Stimulated activated CD8-positive, alpha-beta memory T cell treated with anti-CD3 and anti-CD28 coated beads, Interleukin-2, amount 100 ng/mL, for 1 hour (primary cell): ENCODE data around the gene PTPRK.

Source experiments
- DNase-seq, 2 donors: peaks; one replicate each; pipeline ENCODE4 v3.0.0-alpha.2; 2020; ENCODE audit warnings: low read depth in 2 of 2

The PTPRK gene

GRCh38 chr6:128246472-128247260 is 273.7 kb downstream of the PTPRK start:
- DNase-seq: no peak

- no peak for DNase-seq
Observed at GRCh38 chr6:128244751-128245405, 275.5 kb downstream of the PTPRK start.

GRCh38 chr6:128242765-128243403 is 277.5 kb downstream of the PTPRK start:
- DNase-seq: no peak

DNA sequence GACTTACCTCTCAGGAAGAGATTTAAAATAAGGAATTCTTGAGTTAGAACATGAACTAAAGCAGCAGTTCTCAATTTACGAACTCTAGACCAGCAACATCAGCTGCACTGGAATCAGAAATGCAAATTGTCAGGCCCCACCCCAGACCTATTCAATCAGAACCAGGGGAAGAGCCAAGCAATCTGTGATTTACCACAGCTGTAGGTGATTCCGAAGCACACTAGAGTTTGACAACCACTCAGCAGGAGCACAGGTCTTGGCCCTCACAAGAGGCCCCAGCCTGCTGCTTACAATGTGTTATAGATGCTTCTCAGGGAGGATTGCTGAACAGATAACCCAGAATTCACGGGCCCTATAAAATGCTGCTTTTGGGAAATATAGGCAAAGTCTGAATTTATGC is 279.2 kb downstream of the PTPRK start:
- DNase-seq: no peak

- DNase-seq: no peak
Observed at GRCh38 chr6:128240024-128240428, 280.4 kb downstream of the PTPRK start.

- no peak for DNase-seq
Observed at GRCh38 chr6:128239146-128239545, 281.3 kb downstream of the PTPRK start.

DNA sequence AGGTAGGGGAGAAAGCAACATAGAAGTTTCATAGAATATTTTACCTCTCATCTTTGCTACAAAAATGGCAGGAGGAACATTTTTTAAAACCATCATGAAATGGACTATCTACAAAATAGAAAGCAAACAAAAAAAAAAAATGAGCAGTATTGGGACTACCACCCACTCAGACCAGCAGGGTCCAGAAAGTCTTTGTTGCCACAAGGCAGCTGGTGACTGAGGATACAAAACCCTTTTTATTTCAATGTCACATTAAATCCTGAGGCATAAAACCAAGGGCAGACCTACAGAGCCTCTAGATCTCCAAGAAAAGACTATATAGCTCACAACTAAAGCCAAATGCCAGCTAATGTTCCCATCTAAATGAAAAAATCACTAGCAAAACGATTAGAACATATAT is 282.2 kb downstream of the PTPRK start:
- DNase-seq: no peak

DNA sequence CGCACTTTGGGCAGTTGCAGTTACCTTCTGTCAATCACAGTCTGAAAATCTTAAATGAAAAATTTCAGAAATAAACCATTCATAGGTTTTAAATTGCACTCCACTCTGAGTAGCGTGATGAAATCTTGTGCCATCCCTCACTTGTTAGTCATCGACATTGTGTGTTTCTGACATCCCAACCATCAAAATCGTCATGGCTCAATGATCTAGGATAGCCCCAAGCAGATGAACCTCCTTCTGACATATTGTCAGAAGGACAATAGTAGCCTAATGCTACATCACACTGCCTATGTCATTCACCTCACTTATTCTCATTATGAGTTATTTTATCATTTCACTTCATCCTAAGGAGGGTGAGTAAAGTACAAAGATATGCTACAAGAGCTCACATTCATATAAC is 284.8 kb downstream of the PTPRK start:
- DNase-seq: no peak

GRCh38 chr6:128233531-128233930 is 286.9 kb downstream of the PTPRK start:
- no peak for DNase-seq

GRCh38 chr6:128230267-128230989 is 290.0 kb downstream of the PTPRK start:
- no peak for DNase-seq

- no peak for DNase-seq
Observed at GRCh38 chr6:128225612-128226011, 294.8 kb downstream of the PTPRK start.

DNA sequence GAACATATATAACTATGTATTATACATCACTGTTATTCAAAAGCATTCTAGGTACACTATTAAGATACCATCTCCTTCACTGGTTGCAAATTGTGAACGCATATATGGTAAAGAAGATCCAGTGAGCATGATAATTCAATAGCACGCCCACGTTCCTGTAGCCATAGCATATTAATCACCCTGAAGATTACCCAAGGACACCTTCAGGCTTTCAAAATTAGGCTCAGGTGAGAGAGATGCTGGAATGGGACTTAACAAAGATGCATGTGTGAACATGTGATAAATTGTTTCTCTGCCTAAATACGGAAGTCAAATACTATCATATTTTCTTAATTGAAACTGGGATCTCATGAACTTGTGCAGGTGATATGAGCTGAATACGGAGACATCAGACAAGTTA is 303.5 kb downstream of the PTPRK start:
- DNase-seq: no peak

GRCh38 chr6:128209771-128210170 is 310.6 kb downstream of the PTPRK start:
- DNase-seq: no peak

DNA sequence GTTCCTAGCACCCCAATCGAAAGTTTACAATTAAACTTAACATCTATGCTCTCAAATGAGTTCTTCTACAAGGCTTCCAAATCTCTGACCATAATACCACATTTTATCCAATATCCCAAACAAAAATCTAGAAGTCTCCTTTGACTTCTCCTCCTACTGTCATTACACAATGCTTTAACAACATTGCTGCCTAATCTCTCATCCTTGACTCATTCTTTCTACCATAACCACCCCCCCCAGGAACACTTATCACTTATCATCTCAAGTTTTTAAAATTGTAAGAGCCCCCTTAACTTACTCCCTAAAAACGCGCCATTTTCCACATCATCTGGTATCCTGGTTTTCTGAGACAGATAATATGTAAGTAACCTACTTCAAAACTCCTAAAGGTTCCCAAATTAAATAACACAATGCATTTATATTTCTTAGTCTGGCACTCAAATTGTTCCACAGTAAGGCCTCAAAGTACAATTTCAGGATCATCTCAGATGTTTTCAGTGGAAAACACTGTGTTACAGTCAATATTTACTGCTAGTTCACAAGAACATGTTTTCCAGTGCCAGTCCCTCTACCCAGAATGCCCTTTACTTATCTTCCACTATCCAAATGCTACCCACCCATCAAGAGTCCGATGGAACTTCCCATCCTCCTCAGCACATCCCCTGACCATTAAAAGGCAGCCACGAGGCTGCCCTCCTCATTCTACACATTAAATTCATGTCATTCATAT is 311.4 kb downstream of the PTPRK start:
- DNase-seq: no peak

GRCh38 chr6:128208078-128208477 is 312.3 kb downstream of the PTPRK start:
- no peak for DNase-seq

- no peak for DNase-seq
Observed at GRCh38 chr6:128206610-128207426, 313.6 kb downstream of the PTPRK start.

GRCh38 chr6:128204616-128205015 is 315.8 kb downstream of the PTPRK start:
- no peak for DNase-seq

DNA sequence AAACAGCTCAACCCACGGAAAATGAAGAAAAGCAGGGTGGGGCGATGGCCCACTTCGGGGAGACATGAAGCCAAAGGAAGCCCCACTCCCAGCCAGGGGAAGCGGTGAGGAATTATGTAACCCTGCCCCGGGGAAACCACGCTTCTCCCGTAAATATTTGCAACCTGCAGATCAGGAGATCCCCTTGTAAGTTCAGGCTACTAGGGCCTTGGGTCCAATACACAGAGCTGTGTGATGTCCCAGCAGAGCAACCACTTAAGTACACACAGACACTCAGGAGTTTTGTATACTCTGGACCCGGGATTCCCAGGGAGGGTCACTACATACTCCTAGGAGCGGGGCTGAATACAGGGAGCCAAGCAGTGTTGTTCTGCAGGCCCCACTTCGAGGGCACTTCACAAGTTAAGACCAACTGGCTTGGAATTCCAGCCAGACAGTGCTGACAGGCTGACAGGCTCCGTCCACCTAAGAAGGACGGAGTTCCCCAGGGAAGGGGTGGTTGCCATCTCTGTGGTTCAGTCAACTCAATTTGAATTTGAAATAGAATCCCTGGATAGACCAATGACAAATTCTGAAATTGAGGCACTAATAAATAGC is 318.1 kb downstream of the PTPRK start:
- DNase-seq: no peak

GRCh38 chr6:128200789-128201188 is 319.6 kb downstream of the PTPRK start:
- no peak for DNase-seq

DNA sequence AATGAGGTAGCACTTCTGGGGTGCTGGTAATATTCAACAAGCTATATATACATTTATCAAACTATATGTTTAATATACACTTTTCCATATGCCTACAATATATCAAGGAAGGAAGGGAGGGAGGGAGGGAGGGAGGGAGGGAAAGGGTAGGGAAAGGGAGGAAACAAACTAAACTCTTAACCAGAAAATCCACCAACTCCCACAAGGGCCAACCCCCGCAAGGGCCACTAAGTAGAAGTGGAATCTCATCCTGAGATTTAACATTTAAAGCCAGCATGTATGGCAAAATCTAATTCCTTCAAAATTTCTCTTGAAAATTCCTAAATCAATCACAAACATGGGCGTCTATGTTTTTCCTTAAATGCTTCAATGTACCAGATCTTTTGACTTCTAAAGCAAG is 320.9 kb downstream of the PTPRK start:
- DNase-seq: no peak
